Measurements from ENCODE around the gene ABCA4.
"Not testable (repeated sequence)": the region's sequence is repeated elsewhere in the genome, so short reads cannot be mapped to it uniquely, and the experiment has no call there.

ABCA4 gene

DNA sequence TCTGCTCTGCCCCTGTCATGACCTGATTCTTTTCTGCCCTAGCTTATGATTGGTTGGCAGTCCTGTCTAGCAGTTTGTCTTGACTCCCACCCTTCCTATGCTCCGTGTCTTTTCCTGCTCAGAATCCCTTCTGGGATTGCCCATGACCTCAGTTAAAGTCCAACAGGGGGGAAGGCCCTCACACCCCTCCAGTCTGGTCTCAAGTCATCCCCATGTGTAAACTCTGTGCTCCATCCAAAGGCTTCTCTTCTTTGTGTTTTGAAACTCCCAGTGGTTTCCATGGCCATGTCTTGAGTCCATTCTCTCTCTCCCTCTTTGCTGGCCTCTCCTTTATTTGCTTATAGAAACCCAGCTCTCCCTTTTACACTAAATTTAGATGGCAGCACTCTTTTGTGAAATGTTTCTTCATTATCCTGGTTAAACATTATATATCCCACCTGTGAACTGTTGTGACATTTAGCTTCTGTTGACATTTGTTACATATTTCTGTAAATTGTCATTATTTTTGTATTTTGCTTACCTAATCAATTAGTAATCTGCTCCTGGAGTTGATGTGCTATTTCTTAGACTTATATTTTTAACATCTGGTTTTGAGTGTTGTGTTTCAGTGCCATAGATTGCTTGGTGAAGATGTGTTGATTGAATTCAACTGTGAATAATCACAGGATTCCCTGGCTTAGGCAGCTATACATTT is 162.8 kb downstream of the ABCA4 start:
- DNase-seq (ENCODE audit: low read depth in 2 of 2, low spot score in 1 of 2), result no peak

- no peak for DNase-seq (ENCODE audit: low read depth in 2 of 2, low spot score in 1 of 2)
Observed at GRCh38 chr1:93955765-93956164, 165.2 kb downstream of the ABCA4 start.

GRCh38 chr1:93947002-93947686 is 173.8 kb downstream of the ABCA4 start:
- not testable (repeated sequence) for DNase-seq (ENCODE audit: low read depth in 2 of 2, low spot score in 1 of 2)

All from stimulated activated CD8-positive, alpha-beta memory T cell treated with anti-CD3 and anti-CD28 coated beads, Interleukin-4, amount 100 ng/mL, for 4 hours (primary cell).